Smooth muscle cell (in vitro differentiated cells): ENCODE results near the gene CHD1. TPM values are rescaled to one million over a fixed set of nuclear protein-coding genes. Genes with fewer than 3 reads are reported as not detected.
"Not testable (repeated sequence)": the region's sequence is repeated elsewhere in the genome, so short reads cannot be mapped to it uniquely, and the experiment has no call there.

Source experiments
- DNase-seq: peaks from one replicate; lab custom pipeline; 2025; ENCODE audit not compliant: unreplicated experiment; lab: John Stamatoyannopoulos, UW
- H2AFZ ChIP-seq: fragments of 200-600 bp; sonication (generic); 2 replicates; pipeline ENCODE4 v1.6.0; 2016; ENCODE audit warnings: antibody characterized with exemption, low read depth, mild to moderate bottlenecking
- H3F3A ChIP-seq: fragments of 200-600 bp; sonication (generic); 2 replicates; pipeline ENCODE4 v1.6.0; 2017; ENCODE audit warnings: antibody characterized with exemption, low read depth
- H3K27ac ChIP-seq: fragments of 200-600 bp; sonication (generic); 2 replicates; pipeline ENCODE4 v1.5.1; 2016; ENCODE audit warnings: low read depth, mild to moderate bottlenecking
- H3K27me3 ChIP-seq: fragments of 200-600 bp; sonication (generic); 2 replicates; pipeline ENCODE4 v1.6.1; 2016; ENCODE audit warnings: low read depth, mild to moderate bottlenecking
- H3K36me3 ChIP-seq: fragments of 200-600 bp; sonication (generic); 2 replicates; pipeline ENCODE4 v1.5.1; 2016; ENCODE audit warnings: low read depth
- H3K4me1 ChIP-seq: fragments of 200-600 bp; sonication (generic); 2 replicates; pipeline ENCODE4 v1.5.1; 2016; ENCODE audit warnings: low read depth
- H3K4me2 ChIP-seq: fragments of 200-600 bp; sonication (generic); 2 replicates; pipeline ENCODE4 v1.6.0; 2016; ENCODE audit warnings: mild to moderate bottlenecking
- H3K4me3 ChIP-seq: fragments of 200-600 bp; sonication (generic); 2 replicates; pipeline ENCODE4 v1.5.1; 2016; ENCODE audit warnings: mild to moderate bottlenecking
- H3K79me2 ChIP-seq: fragments of 200-600 bp; sonication (generic); 2 replicates; pipeline ENCODE4 v1.6.0; 2016; ENCODE audit warnings: low read depth, mild to moderate bottlenecking
- H3K9ac ChIP-seq: fragments of 200-600 bp; sonication (generic); 2 replicates; pipeline ENCODE4 v1.6.0; 2016; ENCODE audit warnings: low read depth
- H3K9me3 ChIP-seq: fragments of 200-600 bp; sonication (generic); replicated peaks from 2 replicates; pipeline ENCODE4 v1.5.1; 2016; ENCODE audit warnings: low read depth
- H4K20me1 ChIP-seq: fragments of 200-600 bp; sonication (generic); 2 replicates; pipeline ENCODE4 v1.6.0; 2016; ENCODE audit warnings: low read depth
- CTCF ChIP-seq: fragments of 200-600 bp; sonication (generic); IDR thresholded peaks from 2 replicates; pipeline ENCODE4 v1.5.1; 2017; ENCODE audit warnings: borderline replicate concordance, mild to moderate bottlenecking, antibody characterized with exemption; ENCODE audit not compliant: insufficient read depth, poor library complexity, severe bottlenecking
- WGBS: methylation state at CpG from one replicate; pipeline ENCODE4 v1.1.7; 2016; ENCODE audit warnings: low lambda C conversion rate; 5-methylcytosine and 5-hydroxymethylcytosine counted together
- polyA plus RNA-seq: library from polyadenylated mRNA; unstranded; fragments of >200 nt; fragmentation: Nextera tagmentation; extraction: Ambion mirVana; gene quantifications from 2 replicates; pipeline ENCODE4 v1.2.1, GENCODE V29; 2016
- total RNA-seq: library from RNA; depleted of rRNA; stranded (reverse); fragments of >200 nt; gene quantifications from 2 replicates; pipeline ENCODE4 v1.2.3, GENCODE V29; 2014

The CHD1 gene
- total and polyA plus RNA-seq, 2 experiments from 2014 or later: 12.0 to 51.5 TPM

GRCh38 chr5:98961665-98962344, 33.0 kb upstream of the CHD1 start:
- DNase-seq: no peak
- Histone ChIP-seq H3K27ac (no peak overlapping the region), H3K27me3 (no peaks in the 10 kb centered on the region), H3K36me3 (no peaks in the 10 kb centered on the region), H3F3A (peaks cover 3% of the 10 kb centered on the region), H3K4me2 (no peak overlapping the region), H3K4me1 (peaks cover 22% of the 10 kb centered on the region), H3K79me2 (no peaks in the 10 kb centered on the region), H3K4me3 (no peak overlapping the region), H3K9me3 (no peaks in the 10 kb centered on the region), H2AFZ (no peak overlapping the region), H3K9ac (no peak overlapping the region), H4K20me1 (peaks cover 4% of the 10 kb centered on the region)
- 89% methylated on average over 3 of the region's 3 CpGs for WGBS
- no peak for TF ChIP-seq CTCF

GRCh38 chr5:98957307-98957706, 28.5 kb upstream of the CHD1 start:
- H3K4me3 ChIP-seq: no peak overlapping the region
- H2AFZ ChIP-seq: no peak overlapping the region
- H3K27me3 ChIP-seq: no peaks in the 10 kb centered on the region
- no peaks in the 10 kb centered on the region for H3K79me2 ChIP-seq
- no peak for DNase-seq
- no peaks in the 10 kb centered on the region for H3K9me3 ChIP-seq
- no peak overlapping the region for H3K9ac ChIP-seq
- peaks cover 6% of the 10 kb centered on the region for H3K4me1 ChIP-seq
- H3K27ac ChIP-seq: no peak overlapping the region
- H4K20me1 ChIP-seq: no peaks in the 10 kb centered on the region
- WGBS: 93% methylated on average over 2 of the region's 2 CpGs
- H3F3A ChIP-seq: no peaks in the 10 kb centered on the region
- no peak overlapping the region for H3K4me2 ChIP-seq
- H3K36me3 ChIP-seq: no peaks in the 10 kb centered on the region
- TF ChIP-seq CTCF: no peak

GRCh38 chr5:98955888-98956287, 27.1 kb upstream of the CHD1 start:
- not testable (repeated sequence) for H3K36me3 ChIP-seq, H3K4me2 ChIP-seq, H2AFZ ChIP-seq, H3K9me3 ChIP-seq, H3K4me3 ChIP-seq, H3K4me1 ChIP-seq, H3K79me2 ChIP-seq, H3K27me3 ChIP-seq, H3K9ac ChIP-seq, H3F3A ChIP-seq, H4K20me1 ChIP-seq, DNase-seq, H3K27ac ChIP-seq
- 96% methylated on average over 3 of the region's 3 CpGs for WGBS

GRCh38 chr5:98955471-98955870, 26.7 kb upstream of the CHD1 start:
- H3K27me3 ChIP-seq, H3K4me1 ChIP-seq, DNase-seq, H3K36me3 ChIP-seq, H4K20me1 ChIP-seq, H2AFZ ChIP-seq, H3K27ac ChIP-seq, H3K4me3 ChIP-seq, H3K79me2 ChIP-seq, H3F3A ChIP-seq, H3K9me3 ChIP-seq, H3K4me2 ChIP-seq, H3K9ac ChIP-seq: not testable (repeated sequence)
- WGBS: 85% methylated on average over 1 of the region's 2 CpGs
